Esophagus muscularis mucosa (tissue), 4 donors: ENCODE data around the gene ARG2. TPM values are rescaled to one million over a fixed set of nuclear protein-coding genes. Genes with fewer than 3 reads are reported as not detected.
"Not testable (repeated sequence)": the region's sequence is repeated elsewhere in the genome, so short reads cannot be mapped to it uniquely, and the experiment has no call there.

Source experiments
- DNase-seq: peaks from one replicate; pipeline ENCODE4 v3.0.0-alpha.2; 2017; ENCODE audit errors: extremely low spot score
- H3K27ac ChIP-seq, 4 donors: fragments of 200-600 bp; sonication (generic); replicated peaks in 1 of 4; 1 replicate in 3 of 4; 2 replicates in 1 of 4; pipeline ENCODE4 v1.5.1; 2016 to 2019; ENCODE audit warnings: mild to moderate bottlenecking in 1 of 4
- H3K27me3 ChIP-seq, 4 donors: fragments of 200-600 bp; sonication (generic); one replicate each; pipeline versions ENCODE4 v1.5.1 to v1.6.0; 2016 to 2019
- H3K36me3 ChIP-seq, 4 donors: fragments of 200-600 bp; sonication (generic); one replicate each; pipeline ENCODE4 v1.5.1; 2016 to 2019
- H3K4me1 ChIP-seq, 4 donors: fragments of 200-600 bp; sonication (generic); one replicate each; pipeline ENCODE4 v1.5.1; 2016 to 2019
- H3K4me3 ChIP-seq, 4 donors: fragments of 200-600 bp; sonication (generic); 1 replicate in 2 of 4; 2 replicates in 2 of 4; pipeline ENCODE4 v1.5.1; 2016 to 2019; ENCODE audit warnings: mild to moderate bottlenecking in 4 of 4, moderate library complexity in 1 of 4
- H3K9me3 ChIP-seq, 4 donors: fragments of 200-600 bp; sonication (generic); 1 replicate in 3 of 4; 2 replicates in 1 of 4; pipeline ENCODE4 v1.5.1; 2016 to 2019
- EP300 ChIP-seq: sonication (generic); formaldehyde crosslinking; IDR thresholded peaks from one replicate; pipeline ENCODE4 v1.6.1; 2017; ENCODE audit warnings: antibody characterized with exemption
- POLR2A ChIP-seq: fragments of 450-650 bp; IDR thresholded peaks from one replicate; pipeline ENCODE4 v1.6.1; 2017; ENCODE audit warnings: antibody characterized with exemption, moderate library complexity, mild to moderate bottlenecking, low read depth
- POLR2AphosphoS5 ChIP-seq, 2 donors: sonication (generic); formaldehyde crosslinking; IDR thresholded peaks; one replicate each; pipeline ENCODE4 v1.6.1; 2017; ENCODE audit warnings: antibody characterized with exemption in 2 of 2
- WGBS: methylation state at CpG from one replicate; pipeline ENCODE4 v1.1.5; 2018; 5-methylcytosine and 5-hydroxymethylcytosine counted together
- intact Hi-C: fragments of 100-400 bp; cut with DNase I; formaldehyde crosslinking; loops from one replicate; pipeline ENCODE4 v1.15.1; 2023
- total RNA-seq, 4 donors: library from RNA; depleted of rRNA; stranded (reverse); fragments of >200 nt; gene quantifications; one replicate each; pipeline versions ENCODE4 v1.1.0 to v1.2.1, GENCODE V29; 2016
- TF ChIP-seq, protein P1 (sequence below), 3 experiments: fragments of 200-600 bp in 2 of 3; fragments of 450-650 bp in 1 of 3; sonication (generic) in 2 of 3; IDR thresholded peaks; one replicate each; pipeline ENCODE4 v1.5.1; 2017 to 2019; ENCODE audit warnings: antibody characterized with exemption in 3 of 3, mild to moderate bottlenecking in 2 of 3, moderate library complexity in 1 of 3

ARG2 gene
- total RNA-seq, 4 donors from 2014 or later: 5.8 to 15.1 (median 12.9) TPM

DNA sequence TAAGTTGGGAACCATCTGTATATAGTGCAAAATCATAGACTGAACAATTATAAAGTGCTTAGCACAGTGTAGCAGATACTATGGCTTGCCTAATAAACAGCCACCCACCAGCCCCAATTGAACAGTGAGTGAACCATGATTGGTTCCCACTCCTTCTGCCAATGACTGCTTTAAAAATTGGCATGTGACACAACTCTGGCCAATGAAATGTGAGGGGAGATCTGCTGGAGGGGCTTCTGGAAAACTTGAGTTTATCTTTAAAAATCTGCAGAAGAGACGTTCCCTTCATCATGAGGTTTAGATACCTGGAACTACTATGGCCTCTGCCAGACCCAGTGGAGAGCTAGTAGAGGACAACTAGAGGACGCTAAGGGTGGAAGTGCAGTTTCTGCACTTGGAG lies 24.3 kb upstream of the ARG2 start:
- H3K36me3 ChIP-seq: peaks cover 21 to 51% (median 36%) of the 10 kb centered on the region in 4 donors
- no peak overlapping the region for H3K27ac ChIP-seq
- intact Hi-C loops: no loop called here
- WGBS: 93% methylated on average over 2 of the region's 2 CpGs
- H3K4me1 ChIP-seq: peaks cover 4 to 17% (median 13%) of the 10 kb centered on the region in 4 donors
- H3K4me3 ChIP-seq: no peak overlapping the region
- no peaks in the 10 kb centered on the region for H3K27me3 ChIP-seq
- DNase-seq: no peak
- TF ChIP-seq, protein P1, sequence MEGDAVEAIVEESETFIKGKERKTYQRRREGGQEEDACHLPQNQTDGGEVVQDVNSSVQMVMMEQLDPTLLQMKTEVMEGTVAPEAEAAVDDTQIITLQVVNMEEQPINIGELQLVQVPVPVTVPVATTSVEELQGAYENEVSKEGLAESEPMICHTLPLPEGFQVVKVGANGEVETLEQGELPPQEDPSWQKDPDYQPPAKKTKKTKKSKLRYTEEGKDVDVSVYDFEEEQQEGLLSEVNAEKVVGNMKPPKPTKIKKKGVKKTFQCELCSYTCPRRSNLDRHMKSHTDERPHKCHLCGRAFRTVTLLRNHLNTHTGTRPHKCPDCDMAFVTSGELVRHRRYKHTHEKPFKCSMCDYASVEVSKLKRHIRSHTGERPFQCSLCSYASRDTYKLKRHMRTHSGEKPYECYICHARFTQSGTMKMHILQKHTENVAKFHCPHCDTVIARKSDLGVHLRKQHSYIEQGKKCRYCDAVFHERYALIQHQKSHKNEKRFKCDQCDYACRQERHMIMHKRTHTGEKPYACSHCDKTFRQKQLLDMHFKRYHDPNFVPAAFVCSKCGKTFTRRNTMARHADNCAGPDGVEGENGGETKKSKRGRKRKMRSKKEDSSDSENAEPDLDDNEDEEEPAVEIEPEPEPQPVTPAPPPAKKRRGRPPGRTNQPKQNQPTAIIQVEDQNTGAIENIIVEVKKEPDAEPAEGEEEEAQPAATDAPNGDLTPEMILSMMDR (IDR thresholded peaks at IDR 0.05): no peak
- TF ChIP-seq EP300 (no peak), POLR2AphosphoS5 (IDR thresholded peaks at IDR 0.05) (no peak), POLR2A (no peak)
- no peaks in the 10 kb centered on the region for H3K9me3 ChIP-seq

GRCh38 chr14:67599698-67600561 lies 19.8 kb upstream of the ARG2 start, which contains the start of gene PIGH:
Gene PIGH, minus strand, starts transcription at chr14:67600268. Its CDS starts 65 bp downstream, at chr14:67600203.
- DNase-seq: peak; percentile 95

GRCh38 chr14:67600562-67600974 lies 19.2 kb upstream of the ARG2 start:
- H3K9me3 ChIP-seq, H3K27me3 ChIP-seq, H3K36me3 ChIP-seq, DNase-seq, intact Hi-C loops: not testable (repeated sequence)
- Histone ChIP-seq H3K4me1 (peaks cover 4 to 21% (median 18%) of the 10 kb centered on the region in 4 donors), H3K4me3 (peak overlapping the region; percentile 78 to 89 (median 81)), H3K27ac (peak overlapping the region; percentile 91 to 94 (median 92))
- 87% methylated on average over 21 of the region's 21 CpGs for WGBS

More at GRCh38 chr14:67599698-67600561, 19.8 kb upstream of the ARG2 start, which contains the start of gene PIGH:
- WGBS: 11% methylated on average over 14 of the region's 77 CpGs
- Histone ChIP-seq H3K27me3 (no peaks in the 10 kb centered on the region), H3K36me3 (peaks cover 0 to 6% (median 0%) of the 10 kb centered on the region in 4 donors), H3K4me3 (peak within 1 kb of the TSS; percentile 78 to 89 (median 81)), H3K9me3 (no peaks in the 10 kb centered on the region), H3K27ac (peak within 1 kb of the TSS; percentile 91 to 94 (median 92)), H3K4me1 (peaks cover 4 to 21% (median 18%) of the 10 kb centered on the region in 4 donors)
- TF ChIP-seq POLR2AphosphoS5 (IDR thresholded peaks at IDR 0.05) (peak; percentile 95 to 96), POLR2A (peak; percentile 75), EP300 (no peak)
- TF ChIP-seq, protein P1 (IDR thresholded peaks at IDR 0.05): peak; percentile 41 to 65 (median 48)
- intact Hi-C loops: no loop called here

DNA sequence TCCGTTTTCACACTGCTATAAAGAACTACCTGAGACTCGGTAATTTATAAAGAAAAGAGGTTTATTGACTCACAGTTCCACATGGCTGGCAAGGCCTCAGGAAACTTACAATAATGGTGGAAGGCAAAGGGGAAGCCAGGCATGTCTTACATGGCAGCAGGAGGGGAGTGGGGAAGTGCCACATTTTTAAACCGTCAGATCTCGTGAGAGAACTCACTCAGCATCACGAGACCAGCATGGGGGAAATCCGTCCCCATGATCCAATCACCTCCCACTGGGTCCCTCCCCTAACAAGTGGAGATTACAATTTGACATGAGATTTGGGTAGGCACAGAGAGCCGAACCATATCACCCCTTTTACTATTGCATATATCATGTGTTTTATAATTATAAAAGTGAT lies 17.6 kb upstream of the ARG2 start:
- TF ChIP-seq EP300 (no peak), POLR2AphosphoS5 (IDR thresholded peaks at IDR 0.05) (no peak)
- Histone ChIP-seq H3K4me1 (peaks cover 4 to 21% (median 18%) of the 10 kb centered on the region in 4 donors), H3K9me3 (no peaks in the 10 kb centered on the region), H3K27ac (no peak overlapping the region), H3K36me3 (no peaks in the 10 kb centered on the region), H3K27me3 (no peaks in the 10 kb centered on the region), H3K4me3 (no peak overlapping the region)
- WGBS: 84% methylated on average over 7 of the region's 7 CpGs
- no peak for DNase-seq
- intact Hi-C loops: no loop called here

- Histone ChIP-seq H3K9me3 (no peaks in the 10 kb centered on the region), H3K27me3 (no peaks in the 10 kb centered on the region), H3K36me3 (no peaks in the 10 kb centered on the region), H3K27ac (no peak overlapping the region), H3K4me3 (no peak overlapping the region), H3K4me1 (peaks cover 4 to 20% (median 17%) of the 10 kb centered on the region in 4 donors)
- intact Hi-C loops: no loop called here
- no peak for DNase-seq
- TF ChIP-seq, protein P1 (IDR thresholded peaks at IDR 0.05): no peak
- TF ChIP-seq POLR2AphosphoS5 (IDR thresholded peaks at IDR 0.05): no peak
- TF ChIP-seq EP300: no peak
- TF ChIP-seq POLR2A: no peak
- 63% methylated on average over 5 of the region's 5 CpGs for WGBS
Observed at GRCh38 chr14:67602995-67603545, 16.6 kb upstream of the ARG2 start.
